ENCODE measurements around the gene TCHHL1.

DNA sequence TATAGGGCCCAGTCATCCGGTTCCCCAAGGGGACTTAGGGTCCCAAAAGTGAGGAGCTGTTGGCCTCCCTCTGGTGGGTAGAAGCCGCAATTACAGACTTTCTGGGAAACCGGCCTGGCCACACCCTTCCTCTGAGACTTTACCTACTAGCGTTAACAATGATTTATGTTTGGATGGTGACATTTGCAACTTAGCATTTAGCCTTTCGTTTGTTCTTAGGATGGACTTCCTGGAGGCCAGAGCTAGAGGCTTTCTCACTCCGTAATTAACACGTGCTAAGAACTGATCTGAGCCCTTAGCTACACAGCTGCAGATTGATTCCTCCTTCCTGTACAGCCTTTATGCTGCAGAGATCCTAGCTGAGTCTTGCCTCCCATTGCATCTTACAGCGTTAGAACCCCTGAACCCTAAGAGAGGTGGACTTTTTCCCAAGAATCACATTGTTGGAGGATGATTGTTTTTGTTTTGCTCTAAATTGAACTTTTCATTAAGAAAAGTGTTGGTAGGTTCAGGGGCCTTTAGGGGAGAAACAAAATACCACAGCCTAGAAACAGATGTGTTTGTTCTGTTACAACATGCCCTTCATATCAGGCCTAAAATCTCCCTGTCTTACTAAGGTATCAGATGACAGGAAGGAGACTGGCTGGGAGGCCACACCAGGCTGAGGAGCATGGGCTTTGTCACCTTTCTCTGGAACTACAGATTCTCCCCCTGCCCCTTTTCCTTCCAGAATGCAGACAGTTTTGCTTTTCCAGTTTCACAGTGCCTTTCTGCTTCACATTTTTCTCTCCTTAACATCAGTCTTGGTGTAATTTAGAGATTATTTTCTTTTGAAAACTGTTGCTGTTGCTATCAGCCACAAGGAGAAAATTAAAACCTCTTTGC, 54.0 kb downstream of the TCHHL1 start:
- no peak for TF ChIP-seq TAF1 (IDR thresholded peaks at IDR 0.05; ENCODE audit: borderline replicate concordance, low read depth, low read length)
- no peak for TF ChIP-seq POLR2A (IDR thresholded peaks at IDR 0.05; ENCODE audit: low read depth, low read length)
- TF ChIP-seq POLR2AphosphoS5 (IDR thresholded peaks at IDR 0.05; ENCODE audit: low read depth, low read length): no peak
